Peyer's patch (tissue), 4 donors: Measurements from ENCODE around the gene LTC4S.

Experiments used
- CTCF ChIP-seq, 6 experiments: fragments of 450-650 bp in 4 of 6; fragments of 200-600 bp in 2 of 6; sonication (generic) in 1 of 6; IDR thresholded peaks; one replicate each; pipeline ENCODE4 v1.5.1; 2017 to 2019; ENCODE audit warnings: antibody characterized with exemption in 6 of 6, mild to moderate bottlenecking in 3 of 6, moderate library complexity in 1 of 6
- POLR2A ChIP-seq, 2 donors: fragments of 450-650 bp; IDR thresholded peaks; one replicate each; pipeline ENCODE4 v1.5.1; 2017; ENCODE audit warnings: antibody characterized with exemption in 2 of 2, mild to moderate bottlenecking in 2 of 2, moderate library complexity in 2 of 2

GRCh38 chr5:179764056-179764455 is 29.7 kb upstream of the LTC4S start:
- TF ChIP-seq CTCF (IDR thresholded peaks at IDR 0.05), result no peak
- no peak for TF ChIP-seq POLR2A (IDR thresholded peaks at IDR 0.05)
